ENCODE measurements around the gene ESRRG.

Gene ESRRG

DNA sequence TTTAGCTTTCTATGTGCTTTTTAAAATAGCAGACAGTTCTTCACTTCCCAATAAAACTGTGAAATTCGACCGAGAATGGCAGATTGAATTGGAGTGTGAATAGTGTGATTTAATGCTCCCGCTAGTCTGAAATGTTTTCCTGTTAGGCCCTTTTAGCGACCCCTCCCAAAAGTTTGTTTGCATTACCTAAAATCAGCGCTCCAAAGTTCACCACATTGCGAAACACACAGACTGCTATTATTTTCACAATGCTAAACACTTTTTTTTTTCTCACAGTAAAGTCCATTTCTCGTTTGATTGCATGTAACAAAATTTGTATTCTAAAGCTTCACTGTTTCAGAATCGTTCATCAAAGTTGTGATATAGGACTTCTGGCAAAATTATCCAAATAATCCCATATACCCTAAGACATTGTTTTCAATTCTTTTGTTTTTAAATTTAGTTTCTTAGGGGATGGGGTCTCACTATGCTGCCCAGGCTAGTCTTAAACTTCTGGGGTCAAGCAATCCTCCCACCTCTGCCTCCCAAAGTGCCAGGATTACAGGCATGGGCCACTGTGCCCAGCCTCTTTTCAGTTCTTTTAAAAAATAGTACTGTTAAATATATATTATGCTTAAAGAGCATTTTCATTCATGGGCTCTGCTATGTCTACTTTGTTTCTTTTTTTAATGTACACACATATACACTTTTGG, 223.5 kb downstream of the ESRRG start:
- no peak for DNase-seq

DNA sequence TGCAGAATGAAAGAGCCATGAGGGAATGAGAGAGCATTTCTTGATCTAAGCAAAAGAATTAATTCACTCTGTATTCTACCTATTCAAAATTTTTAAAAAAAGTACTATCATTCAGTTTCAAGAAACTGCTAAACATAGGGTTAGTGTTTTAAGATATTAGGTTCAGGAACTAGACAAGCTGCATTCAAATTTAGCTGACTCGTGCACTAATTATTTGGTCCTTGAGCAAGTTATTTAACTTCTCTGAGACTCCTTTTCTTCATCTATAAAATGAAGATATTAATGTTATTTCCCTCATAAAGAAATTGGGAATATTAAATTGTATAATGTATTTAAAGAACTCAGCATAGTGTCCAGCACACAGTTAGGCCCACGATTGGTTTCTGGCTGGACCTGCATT, 225.0 kb downstream of the ESRRG start:
- DNase-seq, result no peak

DNA sequence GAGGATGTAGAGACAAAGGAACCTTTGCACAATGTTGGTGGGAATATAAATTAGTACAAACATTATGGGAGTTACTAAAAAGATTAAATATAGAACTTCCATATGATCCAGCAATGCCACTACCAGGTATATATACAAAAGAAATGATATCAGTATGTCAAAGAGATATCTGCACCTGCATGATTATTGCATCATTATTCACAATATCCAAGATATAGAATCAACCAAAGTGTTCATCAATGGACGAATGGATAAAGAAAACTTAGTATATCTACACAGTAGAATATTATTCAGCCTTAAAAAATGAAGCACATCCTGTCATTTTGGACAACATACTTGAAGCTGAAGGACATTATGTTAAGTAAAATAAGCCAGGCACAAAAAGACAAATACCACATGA, 238.2 kb downstream of the ESRRG start:
- no peak for DNase-seq

DNA sequence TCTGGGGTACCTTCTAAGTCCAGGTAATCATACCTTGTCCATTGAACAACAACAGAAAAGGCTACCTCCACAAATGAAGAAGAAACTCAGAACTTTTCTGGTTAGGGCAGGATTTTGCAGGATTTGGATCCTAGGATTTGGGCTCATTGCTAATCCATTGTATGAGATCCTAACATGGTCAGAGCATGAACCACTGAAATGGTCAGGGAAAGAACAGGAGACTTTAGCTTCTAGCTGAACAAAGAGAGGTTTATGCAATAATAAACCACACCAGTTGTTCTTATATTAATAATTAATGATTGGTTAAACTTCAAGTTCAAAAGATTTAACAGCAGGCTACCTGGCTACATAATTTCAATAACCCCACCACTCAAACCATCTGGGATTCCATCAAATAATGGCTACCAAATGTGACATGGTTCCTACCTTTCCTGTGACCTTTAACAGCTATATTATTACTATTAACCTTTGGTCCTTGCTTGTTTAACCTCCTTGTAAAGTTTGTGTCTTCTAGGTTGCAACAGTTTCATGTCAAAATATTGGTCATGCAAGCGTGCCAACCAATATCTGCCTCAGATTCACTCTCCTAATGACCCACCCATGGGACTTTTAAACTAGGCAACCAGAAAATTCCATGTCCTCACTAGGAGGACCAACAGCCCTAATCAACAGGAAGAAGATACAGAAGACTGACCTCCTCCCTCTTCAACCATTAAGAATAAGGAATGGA, 239.4 kb downstream of the ESRRG start:
- no peak for DNase-seq

DNA sequence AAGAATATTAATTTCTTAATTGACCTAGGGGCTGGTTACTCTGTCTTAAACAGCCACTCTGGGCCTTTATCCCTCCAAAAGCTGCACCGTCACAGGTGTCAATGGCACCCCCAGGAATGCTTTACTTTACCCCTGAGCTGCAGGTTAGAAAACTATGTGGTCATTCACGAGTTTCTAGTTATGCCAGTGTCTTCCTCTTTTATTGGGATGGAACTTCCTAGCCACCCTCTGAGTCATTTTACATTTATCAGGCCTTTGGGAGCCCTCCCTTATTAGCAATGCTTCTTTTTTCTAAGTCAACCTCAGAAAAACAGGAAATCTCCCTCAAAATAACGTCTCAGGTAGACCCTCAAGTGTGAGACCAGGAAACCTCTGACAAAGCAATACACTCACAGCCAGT, 240.6 kb downstream of the ESRRG start:
- DNase-seq, result no peak

DNA sequence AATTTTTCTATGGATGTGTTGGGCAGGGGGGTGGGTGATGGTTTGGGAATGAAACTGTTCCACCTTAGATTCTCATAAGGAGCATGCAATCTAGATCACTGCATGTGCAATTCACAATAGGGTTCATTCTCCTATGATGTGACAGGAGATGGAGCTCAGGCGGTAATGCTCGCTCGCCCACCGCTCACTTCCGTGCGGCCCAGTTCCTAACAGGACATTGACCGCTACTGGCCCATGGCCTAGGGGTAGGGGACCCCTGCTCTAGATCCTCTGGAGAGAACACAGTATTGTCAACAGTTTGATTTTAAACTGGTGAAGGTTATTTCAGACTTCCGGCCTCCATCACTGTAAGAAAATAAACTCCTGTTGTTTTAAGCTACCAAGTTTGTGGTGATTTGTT, 245.0 kb downstream of the ESRRG start:
- DNase-seq, result no peak

DNA sequence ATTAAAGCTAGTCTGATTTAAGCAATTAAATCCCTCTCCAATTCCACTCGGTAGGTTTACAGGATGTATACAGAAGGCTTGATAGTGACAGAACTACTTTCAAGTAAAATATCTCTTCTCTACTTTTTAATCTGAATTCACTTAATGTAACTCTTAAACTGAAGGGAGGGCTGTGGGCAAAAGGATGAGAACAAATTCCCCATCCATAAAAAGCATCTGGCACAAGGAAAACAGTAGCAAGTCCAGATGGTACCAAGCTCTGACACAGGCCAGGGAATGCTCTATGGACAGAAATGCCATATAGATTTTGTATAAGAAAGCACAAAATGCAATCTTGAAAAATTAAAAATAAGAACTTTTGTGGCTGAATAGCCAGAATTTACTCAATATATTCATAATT, 246.9 kb downstream of the ESRRG start:
- no peak for DNase-seq

DNA sequence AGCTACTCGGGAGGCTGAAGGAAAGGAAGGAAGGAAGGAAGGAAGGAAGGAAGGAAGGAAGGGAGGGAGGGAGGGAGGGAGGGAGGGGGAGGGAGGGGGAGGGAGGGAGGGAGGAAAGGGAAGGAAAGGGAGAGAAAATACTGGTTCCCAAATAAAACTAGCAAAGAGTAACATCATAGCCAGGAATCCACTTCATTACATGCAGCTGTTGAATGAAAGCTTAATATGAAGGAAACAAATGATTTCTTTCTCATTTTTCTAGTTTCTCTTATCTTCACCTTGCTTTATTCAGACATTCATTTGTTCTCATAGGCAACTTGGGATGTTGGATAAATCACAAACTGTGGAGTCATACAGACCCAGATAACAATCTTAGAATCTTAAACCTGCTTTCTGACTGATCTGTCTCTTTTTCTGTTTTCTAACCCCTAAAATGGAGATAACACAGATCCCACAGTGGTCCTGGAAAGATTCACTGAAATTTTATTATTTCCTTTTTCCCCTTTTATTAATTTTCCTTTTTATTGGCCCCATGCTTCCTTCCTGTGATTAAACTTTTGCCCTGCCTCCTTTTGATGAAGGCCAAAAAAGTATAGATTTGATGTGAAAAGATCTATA, 247.5 kb downstream of the ESRRG start:
- no peak for DNase-seq

DNA sequence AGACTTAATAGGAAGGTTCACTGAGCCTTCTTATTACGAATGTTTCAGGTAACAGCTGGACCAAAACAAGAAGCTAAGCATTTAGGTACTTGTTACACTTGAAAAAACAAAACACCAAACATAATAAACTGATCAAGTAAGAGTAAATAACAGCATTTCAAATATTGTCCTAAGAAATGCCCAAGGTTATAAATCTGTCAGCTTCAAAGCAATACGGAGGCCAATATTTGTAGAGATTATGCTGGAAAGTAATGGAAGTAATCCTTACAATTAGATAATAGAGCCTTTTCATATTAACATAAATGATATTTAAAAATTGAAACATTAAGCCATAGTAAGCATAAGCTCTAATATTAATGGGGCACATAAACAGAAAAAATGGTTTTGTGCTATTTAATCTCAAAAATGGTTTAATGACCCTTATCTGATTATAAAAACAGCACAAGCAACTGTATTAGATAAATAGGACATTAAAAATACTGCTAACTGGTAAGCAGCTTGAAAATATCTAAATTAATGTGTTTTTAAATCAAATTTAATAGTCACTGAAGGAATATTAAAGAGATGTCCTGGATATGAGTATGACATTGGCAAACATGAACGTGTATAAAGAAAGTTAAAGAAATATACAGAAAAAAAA, 256.9 kb downstream of the ESRRG start:
- no peak for DNase-seq

DNA sequence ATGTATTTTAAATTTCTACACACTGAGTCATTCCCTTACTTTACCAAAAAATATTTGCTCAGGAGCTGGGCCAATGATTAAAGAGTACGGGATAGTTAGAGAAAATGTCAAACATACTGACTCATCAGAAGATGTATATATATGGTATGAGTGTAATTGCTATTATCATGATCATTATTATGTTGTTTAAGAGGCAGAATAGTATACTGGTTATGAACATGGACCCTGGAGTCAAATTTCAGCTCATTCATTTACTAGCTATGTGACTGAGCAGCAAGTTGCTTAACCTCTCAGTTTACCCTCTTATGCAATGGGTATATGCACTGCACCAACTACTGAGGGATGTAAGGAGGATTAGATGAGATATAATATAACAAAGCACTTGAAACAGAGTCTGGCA, 258.7 kb downstream of the ESRRG start:
- DNase-seq, result no peak

DNA sequence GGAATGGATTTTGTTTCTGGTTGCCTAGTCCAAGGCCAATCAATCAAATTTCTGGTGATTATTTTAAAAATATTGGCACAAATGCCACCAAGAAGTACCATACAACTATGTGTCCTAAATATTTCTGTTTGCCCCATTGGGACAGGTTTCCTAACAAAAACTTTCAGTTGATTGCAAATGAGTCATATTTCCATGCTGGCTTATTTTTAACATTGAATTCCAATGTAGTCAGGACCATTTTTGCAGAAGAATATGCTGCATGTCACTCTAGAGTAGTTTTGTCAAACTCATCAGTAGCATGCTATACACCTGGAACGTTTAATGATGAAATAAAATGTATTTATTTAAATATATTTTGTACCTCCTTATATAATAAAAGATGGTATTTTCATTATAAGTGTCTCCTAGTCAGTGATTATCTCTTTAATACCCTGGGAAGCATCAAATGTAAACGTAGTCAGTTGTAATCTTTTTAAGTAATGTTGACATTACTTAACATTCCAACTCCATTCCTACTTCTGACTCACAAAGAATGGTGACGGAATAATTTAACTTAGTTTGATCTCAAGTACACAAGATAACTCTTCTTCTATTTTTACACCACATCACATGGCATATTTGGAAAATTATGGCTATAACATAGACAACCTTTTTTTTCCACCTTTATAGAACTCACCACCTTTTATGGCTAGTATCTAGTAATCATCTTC, 261.0 kb downstream of the ESRRG start:
- no peak for DNase-seq

DNA sequence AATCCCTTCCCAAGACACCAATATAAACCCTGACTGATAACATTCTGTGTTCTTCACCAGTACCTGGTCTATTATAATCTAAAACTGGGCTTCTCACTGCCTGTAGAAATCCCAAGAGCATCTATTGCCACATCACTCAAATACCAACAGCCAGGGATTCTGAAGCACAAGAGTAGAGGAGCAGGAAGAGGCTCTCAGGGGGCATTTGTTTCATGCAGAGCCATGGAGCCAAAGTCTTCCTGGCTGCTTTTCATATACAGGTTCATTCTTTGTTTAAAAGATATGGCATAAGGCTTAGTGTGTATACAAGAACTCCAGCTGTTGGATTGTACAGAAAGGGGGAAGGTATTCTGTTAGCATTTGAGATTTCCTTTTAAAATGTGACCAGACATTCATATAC, 261.8 kb downstream of the ESRRG start:
- DNase-seq, result no peak

DNA sequence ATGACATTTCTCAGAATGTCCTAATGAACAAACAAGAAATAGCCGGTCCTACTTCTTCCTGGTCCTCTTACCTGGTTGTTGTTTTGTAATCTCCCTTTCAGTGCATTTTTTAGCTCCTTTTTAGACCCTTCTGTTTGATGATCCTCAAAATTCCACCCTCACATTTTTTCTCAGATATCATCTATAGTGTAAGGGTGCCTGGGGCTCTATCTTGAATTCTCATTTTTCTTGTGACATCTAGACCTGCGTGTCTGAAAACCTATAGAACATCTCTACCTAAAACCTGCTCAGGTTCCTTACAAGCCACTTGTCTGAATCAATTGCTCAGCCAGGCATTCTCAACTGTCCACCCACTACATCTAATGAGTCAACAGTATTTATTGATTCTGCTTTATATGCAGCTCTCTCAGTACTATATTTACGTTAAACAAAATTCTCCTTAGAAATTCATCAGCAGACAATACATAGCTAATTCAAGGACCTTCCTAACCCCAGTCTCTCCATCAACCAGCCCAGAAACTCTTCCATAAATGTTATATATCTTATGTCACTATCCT, 263.5 kb downstream of the ESRRG start:
- no peak for DNase-seq

DNA sequence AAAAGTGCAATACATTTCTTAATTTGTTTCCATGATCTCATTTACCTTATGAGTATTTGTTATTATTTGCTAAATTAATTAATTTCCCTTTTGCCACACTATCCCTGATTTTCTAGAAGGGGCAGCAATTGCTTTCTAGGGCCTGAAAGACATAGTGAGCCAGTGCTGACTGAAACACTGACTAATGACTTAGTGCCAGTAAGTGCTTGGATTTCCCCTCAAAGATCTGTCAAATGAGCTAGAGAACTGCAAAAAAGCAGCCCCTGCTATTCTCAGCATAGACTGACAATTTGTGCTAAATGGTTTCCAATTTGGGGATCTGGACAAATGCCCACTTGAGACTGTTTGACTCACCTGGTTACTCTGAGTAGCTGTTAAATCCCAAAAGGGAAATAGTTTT, 264.4 kb downstream of the ESRRG start:
- DNase-seq, result no peak

DNA sequence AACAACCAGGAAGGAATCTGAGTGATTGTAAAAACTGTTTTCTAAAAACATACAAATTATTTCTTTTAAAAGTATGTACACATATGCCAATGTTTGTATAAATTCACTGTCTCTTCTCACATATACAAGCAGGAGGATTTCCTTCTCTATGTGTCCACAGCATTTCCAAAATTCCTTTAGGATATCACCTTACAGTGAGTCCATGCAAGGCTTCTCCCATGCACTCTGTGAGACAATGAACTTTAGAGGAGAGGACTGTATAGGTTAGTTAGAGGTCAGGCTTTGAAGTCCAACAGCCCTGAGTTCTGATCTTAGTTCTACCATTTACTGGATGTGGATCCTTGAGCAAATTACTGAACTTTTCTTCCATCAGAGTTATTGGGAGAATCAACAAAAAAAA, 265.9 kb downstream of the ESRRG start:
- no peak for DNase-seq

DNA sequence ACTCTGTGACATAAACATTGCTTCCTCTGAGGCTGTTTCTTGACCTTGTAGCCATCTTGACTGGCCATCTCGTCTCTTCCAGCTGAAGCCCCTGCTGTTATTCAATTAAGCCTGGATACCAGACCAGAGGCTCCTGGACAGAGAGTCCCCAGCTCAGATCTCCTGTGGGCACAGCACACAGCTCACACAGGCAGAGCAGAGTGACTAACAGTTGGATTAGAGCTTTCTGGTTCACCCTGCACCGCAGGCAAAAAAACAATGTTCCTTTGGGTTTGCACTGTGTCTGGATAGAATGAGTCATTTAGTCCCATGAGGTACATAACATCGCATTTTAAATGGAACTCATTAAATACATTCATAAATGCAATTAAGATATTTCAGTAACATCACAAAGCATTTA, 266.5 kb downstream of the ESRRG start:
- no peak for DNase-seq

DNA sequence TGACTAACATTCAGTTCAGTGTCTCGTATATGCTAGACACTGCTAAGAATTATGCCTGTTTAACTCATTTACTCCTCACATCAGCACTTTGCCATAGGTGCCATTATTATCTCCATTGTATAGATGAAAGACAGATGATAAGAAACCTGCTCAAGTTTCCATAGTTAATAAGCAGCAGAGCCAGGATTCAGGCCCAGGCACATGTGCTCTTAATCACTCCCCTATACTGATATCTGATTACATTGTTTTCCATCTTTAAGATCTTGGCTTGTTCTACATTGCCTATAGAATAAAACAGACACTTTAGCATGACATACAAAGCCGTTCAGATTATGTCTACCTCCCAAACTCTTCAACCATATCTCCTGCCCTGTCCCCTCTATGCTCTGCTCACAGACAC, 269.5 kb downstream of the ESRRG start:
- no peak for DNase-seq

All from DMS 273 treated with DMSO at 0.1 percent for 48 hours (cell line).